22Rv1 (cell line): ENCODE data around the gene C20orf173.

Source experiments
- ZFX ChIP-seq: fragments of 450-650 bp; IDR thresholded peaks from 2 replicates; pipeline ENCODE4 v1.6.1; 2017; ENCODE audit warnings: antibody characterized with exemption, borderline replicate concordance
- TF ChIP-seq, protein P1 (sequence below): fragments of 450-650 bp; IDR thresholded peaks from 2 replicates; pipeline ENCODE4 v1.5.1; 2017; ENCODE audit warnings: mild to moderate bottlenecking

DNA sequence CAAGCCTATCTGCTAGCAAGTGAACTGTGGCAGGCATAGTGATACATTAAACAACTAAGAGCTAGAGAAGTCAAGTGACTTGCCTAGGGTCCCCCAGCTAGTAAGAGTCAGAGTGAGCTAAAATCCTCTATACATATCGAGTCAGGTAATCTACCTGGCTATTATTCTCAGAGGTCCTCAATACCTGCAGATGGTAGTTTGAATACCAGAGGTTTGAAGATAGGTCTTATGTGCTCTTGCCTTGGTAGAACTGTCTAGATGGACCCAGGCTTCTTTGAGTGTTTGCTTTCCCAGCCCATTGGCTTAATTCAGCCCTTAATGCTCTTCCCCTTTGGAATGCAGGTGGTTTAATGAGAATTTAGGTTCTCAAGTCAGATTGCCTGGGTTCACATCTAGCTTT lies 13.5 kb upstream of the C20orf173 start:
- TF ChIP-seq, protein P1, sequence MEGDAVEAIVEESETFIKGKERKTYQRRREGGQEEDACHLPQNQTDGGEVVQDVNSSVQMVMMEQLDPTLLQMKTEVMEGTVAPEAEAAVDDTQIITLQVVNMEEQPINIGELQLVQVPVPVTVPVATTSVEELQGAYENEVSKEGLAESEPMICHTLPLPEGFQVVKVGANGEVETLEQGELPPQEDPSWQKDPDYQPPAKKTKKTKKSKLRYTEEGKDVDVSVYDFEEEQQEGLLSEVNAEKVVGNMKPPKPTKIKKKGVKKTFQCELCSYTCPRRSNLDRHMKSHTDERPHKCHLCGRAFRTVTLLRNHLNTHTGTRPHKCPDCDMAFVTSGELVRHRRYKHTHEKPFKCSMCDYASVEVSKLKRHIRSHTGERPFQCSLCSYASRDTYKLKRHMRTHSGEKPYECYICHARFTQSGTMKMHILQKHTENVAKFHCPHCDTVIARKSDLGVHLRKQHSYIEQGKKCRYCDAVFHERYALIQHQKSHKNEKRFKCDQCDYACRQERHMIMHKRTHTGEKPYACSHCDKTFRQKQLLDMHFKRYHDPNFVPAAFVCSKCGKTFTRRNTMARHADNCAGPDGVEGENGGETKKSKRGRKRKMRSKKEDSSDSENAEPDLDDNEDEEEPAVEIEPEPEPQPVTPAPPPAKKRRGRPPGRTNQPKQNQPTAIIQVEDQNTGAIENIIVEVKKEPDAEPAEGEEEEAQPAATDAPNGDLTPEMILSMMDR = no peak
- no peak for TF ChIP-seq ZFX
